AG09319 (cell line): ENCODE results near the gene VMO1.

Experiments
- DNase-seq: peaks from one replicate; pipeline ENCODE4 v3.0.0-alpha.2; 2010; ENCODE audit warnings: low read depth; ENCODE audit errors: extremely low read depth
- CTCF ChIP-seq: IDR thresholded peaks from 2 replicates; pipeline ENCODE4 v1.5.1; 2011; ENCODE audit warnings: low read depth, mild to moderate bottlenecking, inconsistent platforms, low read length, moderate library complexity

Gene VMO1

GRCh38 chr17:4739122-4740024 lies 46.8 kb downstream of the VMO1 start, which contains the start of the genes CXCL16 and ZMYND15:
Gene CXCL16, minus strand, starts transcription at chr17:4739928. Its CDS starts 589 bp downstream, at chr17:4739339.
Gene ZMYND15, plus strand, starts transcription at chr17:4739833. Its CDS starts 716 bp downstream, at chr17:4740549.
- TF ChIP-seq CTCF, result no peak
- no peak for DNase-seq

- no peak for DNase-seq
These were observed 47.7 kb downstream of the VMO1 start for GRCh38 chr17:4738136-4739121.

GRCh38 chr17:4735876-4736651 lies 50.1 kb downstream of the VMO1 start:
- no peak for TF ChIP-seq CTCF
- no peak for DNase-seq

More at GRCh38 chr17:4738136-4739121, 47.7 kb downstream of the VMO1 start:
- TF ChIP-seq CTCF, result no peak
